ENCODE results near the gene RASA3.
"Not testable (repeated sequence)": the region's sequence is repeated elsewhere in the genome, so short reads cannot be mapped to it uniquely, and the experiment has no call there.

RASA3 gene

DNA sequence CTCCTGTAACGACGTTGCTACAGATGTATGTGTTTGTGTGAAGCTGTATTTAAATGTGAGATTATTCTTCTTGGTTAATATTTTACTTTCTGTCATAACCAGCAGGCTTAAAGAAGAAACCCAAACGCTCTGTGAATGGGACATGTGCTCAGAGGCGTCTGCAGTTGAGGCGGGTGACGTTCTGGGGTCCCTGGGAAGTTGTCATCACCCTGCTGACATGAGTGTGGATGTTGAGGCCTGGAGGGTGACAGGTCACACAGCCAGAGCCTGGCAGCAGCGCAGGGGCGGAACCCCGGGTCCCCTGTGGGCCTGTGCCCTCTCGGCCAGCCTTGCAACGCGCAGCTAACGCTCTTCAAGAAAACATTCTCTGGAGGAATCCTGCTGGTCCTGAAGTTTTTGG is 16.6 kb downstream of the RASA3 start:
- in situ Hi-C loops (cut with MboI; ENCODE audit: low sequenced_read_pairs), result no loop called here

DNA sequence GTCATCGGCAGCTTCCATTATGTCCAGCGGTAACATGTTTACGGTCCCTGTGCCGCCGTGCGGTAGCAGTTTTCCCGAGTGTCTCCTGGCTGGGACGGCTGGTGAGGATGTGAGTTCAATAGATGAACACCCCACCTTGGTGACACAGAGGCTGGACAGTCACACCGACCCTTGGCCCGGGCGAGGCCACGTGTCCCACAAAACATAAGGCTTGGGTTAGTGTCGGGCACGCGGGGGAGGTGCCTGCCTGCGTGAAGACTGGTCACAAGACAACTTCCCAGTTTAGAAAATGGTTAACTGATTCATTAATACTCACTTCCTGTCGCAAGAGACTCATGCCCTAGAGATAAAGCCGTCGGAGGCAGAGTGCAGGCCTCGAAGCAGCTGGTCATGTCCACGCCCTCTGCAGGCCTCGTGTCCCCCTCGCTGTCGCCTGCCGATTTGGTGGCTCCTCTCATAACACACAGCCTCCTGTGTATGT is 17.2 kb downstream of the RASA3 start:
- in situ Hi-C loops (cut with MboI; ENCODE audit: low sequenced_read_pairs), result no loop called here

DNA sequence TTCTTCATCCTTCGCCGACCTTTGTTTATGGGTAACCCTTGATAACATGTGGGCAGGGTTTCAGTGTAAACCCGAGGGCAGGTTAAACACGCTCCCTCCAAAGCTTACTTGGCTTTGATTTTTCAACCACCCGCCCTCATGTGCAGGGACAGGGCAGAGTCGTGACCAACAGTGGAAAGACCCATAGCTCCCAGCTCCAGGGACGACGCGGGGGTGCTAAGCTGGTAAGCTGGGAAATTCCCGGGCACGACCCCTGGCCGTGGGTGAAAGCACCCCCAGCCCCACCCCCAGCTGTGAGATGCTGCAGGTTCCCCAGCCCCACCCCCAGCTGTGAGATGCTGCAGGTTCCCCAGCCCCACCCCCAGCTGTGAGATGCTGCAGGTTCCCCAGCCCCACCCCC is 17.8 kb downstream of the RASA3 start:
- in situ Hi-C loops (cut with MboI; ENCODE audit: low sequenced_read_pairs), result not testable (repeated sequence)

DNA sequence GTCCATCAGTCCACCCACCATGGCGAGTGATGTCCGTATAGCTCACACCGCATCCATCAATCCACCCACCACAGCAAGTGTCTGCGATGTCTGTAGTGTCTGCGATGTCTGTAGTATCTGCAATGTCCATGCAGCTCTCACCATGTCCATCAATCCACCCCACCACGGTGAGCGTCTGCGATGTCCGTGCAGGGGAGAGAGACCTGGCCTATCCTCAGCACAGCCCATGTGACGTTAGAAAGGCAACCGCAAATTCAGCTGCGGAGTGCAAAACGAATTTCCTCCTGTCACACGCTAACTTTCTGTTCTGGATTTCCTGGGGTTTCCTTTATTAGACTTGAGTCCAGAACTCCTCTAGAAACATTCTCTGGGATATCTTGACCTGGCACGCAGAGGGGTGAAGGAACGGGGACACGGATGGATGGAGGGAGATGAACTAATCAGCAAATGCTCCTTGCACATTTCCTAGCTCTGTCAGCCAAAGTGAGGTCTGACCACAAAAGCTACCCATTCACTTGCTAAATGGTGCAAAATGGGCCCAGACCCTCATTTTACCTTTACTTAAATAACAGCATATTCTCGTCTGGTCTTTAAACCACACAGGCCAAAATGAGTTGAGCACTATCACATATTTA is 18.3 kb downstream of the RASA3 start:
- in situ Hi-C loops (cut with MboI; ENCODE audit: low sequenced_read_pairs), result no loop called here

DNA sequence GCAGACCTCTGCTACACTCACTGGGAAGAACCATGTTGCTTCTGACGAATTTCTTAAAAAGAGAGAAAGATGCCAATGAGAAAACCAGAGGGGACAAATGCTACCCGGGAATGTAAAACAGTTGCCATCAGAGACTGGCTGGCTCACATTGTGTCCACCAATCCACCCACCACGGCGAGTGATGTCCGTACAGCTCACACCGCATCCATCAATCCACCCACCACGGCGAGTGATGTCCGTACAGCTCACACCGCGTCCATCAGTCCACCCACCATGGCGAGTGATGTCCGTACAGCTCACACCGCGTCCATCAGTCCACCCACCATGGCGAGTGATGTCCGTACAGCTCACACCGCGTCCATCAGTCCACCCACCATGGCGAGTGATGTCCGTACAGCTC is 19.0 kb downstream of the RASA3 start:
- in situ Hi-C loops (cut with MboI; ENCODE audit: low sequenced_read_pairs), result not testable (repeated sequence)

DNA sequence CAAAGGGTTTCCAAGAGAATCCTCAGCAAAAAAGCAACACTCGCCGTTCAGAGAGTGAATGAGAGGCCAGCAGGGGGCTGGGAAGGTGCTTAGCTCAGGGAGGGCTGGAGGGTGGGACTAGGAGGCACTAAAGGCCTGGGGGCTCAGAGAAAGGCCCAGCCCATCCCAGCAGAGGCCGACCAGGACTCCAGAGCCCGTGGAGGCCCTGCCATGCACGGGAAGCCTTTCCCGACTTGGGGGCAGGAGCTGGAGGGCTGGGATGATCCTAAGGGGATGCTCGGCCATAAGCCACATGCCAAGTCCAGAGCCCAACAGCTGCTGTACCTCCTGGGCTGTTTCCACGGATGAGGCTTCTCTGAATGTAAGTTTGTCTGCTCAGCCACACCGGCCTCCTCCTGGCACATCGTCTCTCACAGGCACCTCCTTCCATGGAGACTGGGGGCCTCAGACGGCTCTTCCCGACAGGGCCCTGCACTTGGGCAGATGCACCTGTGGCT is 19.5 kb downstream of the RASA3 start:
- in situ Hi-C loops (cut with MboI; ENCODE audit: low sequenced_read_pairs), result no loop called here

DNA sequence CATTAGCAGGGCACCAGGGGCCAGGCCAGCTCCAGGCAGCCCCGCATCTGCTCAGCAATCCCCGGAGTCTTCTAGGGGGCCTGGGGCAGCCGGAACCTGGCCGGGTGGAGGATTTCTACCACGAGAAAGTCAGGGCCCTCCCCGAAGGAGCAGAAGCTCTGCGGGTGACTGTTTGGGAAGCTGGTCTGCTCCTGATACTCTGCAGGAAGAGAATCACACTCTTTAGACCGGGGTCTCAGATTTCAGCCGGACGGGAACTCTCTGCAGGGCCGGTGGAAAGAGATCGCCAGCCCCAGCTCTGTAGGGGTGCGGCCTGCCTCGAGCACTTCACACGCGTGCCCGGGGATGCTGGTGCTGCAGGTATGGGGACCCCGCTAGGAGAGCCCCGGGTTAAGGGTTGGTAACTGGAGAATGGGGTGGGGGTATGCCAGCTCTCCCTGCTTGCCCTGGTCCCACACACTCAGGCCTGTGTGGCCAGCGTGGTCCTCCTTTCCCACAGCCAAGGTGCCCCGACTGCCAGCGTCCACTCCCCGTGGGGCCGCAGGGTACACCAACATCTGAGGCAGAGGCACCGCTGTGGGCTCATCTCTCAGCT is 20.1 kb downstream of the RASA3 start:
- in situ Hi-C loops (cut with MboI; ENCODE audit: low sequenced_read_pairs), result no loop called here

DNA sequence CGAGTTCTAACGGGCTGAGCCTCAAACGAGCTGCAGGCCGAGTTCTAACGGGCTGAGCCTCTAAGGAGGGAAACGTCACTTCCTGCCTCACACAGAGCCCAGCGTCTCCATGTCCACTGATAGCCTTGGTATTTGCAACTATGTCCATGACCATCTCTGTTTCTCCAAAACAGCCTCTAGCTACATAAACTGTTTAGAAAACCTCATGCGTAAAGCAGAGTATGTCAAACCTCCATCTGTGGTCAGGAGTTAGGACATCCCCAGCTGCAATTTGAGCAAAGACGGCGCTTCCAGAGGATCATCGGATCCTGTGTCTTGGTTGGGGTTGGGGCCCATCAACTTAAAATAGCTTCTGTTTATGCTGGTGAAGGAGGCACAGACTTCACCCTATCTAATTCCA is 20.8 kb downstream of the RASA3 start:
- in situ Hi-C loops (cut with MboI; ENCODE audit: low sequenced_read_pairs), result no loop called here

DNA sequence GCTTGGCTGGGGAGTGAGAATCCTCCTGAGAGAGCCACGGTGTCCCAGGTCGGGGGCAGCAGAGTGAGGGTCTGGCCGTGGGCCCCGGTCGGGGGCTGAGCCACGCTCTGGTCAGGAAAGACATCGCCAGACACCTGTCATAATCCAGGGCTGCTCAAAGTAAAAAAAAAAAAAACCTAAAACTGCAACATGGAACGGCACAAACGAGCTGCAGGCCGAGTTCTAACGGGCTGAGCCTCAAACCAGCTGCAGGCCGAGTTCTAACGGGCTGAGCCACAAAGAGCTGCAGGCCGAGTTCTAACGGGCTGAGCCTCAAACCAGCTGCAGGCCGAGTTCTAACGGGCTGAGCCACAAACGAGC is 21.6 kb downstream of the RASA3 start:
- in situ Hi-C loops (cut with MboI; ENCODE audit: low sequenced_read_pairs), result not testable (repeated sequence)

DNA sequence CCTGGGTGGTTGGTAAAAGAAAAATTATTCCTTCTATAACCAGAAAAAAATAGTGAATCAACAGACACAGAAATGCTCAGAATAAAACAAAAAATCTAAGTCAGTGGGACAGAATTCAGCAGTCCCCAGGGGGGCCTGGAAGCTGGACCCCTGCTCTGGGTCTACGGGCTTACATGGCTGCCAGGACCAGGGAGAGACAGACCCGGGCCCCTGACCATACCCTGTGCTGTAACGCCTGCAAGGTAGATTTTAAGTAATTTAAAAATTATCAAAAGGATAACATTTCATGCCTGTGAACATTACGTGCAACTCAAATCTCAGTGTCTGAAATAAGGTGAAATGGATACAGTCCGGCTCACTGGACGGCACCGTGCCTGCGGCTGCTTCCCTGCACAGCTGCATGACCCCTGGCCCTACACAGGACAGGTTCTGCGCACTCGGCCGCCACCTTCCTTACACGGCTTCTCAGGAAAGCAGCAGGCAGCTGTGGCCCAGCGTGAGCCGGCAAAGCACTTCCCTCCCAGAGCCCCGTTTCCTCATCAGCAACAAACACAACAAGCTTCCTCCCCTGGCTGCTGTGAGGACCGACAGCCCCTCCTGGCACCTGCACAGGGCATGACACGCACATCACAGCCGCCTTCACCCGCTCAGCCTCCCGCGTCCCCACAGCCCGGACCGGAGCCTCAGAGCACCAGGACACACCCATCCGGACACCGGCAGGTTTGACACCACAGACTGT is 22.2 kb downstream of the RASA3 start:
- in situ Hi-C loops (cut with MboI; ENCODE audit: low sequenced_read_pairs), result no loop called here

DNA sequence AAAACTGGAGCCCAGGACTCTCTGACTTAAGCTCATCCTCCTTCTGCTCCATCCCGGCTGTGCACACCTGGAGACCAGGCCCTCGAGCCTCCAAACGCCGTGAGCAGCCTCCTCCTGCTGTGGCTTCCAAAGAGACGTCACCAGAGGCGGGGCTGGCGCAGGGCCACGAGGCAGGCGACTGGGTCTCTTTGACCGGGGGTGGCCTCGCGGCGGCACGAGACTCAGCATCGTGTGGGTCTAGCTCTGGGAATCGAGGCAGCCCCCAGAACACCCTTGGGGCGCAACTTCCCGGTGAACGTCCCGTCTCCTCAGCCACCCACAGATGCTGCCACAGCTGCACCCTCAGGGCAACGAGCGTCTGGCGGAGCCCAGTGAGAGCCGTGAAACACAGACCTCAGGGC is 22.8 kb downstream of the RASA3 start:
- in situ Hi-C loops (cut with MboI; ENCODE audit: low sequenced_read_pairs), result no loop called here

DNA sequence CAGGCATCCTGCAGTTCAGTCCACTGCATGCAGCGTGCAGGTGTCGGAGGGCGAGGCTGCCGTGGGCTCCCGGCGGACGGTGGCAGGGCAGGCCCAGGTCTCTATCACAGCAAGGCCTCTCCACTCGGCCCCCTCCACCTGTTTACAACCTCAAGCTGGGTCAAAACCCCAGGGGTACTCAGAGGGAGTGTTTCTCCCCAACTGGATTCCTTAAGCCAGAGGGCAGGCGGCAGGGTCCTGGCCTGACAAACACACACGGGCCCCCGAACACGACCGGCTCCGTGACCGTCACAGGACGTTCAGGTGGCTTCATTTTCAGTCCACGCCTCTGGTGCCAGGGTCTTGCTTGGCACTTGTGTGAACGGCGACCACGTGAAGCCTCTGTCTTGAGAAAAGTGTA is 23.5 kb downstream of the RASA3 start:
- in situ Hi-C loops (cut with MboI; ENCODE audit: low sequenced_read_pairs), result no loop called here

DNA sequence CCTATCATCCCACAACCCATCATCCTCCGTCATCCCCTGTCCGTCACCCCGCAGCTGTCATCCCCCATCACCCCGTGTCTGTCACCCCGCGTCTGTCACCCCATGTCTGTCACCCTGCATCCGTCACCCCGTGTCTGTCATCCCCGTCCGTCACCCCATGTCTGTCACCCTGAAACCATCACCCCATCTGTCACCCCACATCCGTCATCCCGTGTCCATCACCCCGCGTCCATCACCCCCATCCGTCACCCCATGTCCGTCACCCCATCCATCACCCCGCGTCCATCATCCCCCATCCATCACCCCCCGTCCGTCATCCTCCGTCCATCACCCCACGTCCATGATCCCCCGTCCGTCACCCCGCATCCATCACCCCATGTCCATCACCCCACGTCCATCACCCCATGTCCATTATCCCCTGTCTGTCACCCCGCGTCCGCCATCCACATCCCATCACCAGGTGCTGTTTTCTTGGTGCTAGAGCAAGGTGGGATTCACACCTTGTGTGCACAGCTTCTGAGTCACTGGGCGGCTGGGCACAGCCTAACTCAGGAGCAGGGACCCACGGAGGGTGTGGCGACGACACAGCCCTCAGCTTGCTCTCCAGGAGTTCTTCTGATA is 24.2 kb downstream of the RASA3 start:
- in situ Hi-C loops (cut with MboI; ENCODE audit: low sequenced_read_pairs), result no loop called here

DNA sequence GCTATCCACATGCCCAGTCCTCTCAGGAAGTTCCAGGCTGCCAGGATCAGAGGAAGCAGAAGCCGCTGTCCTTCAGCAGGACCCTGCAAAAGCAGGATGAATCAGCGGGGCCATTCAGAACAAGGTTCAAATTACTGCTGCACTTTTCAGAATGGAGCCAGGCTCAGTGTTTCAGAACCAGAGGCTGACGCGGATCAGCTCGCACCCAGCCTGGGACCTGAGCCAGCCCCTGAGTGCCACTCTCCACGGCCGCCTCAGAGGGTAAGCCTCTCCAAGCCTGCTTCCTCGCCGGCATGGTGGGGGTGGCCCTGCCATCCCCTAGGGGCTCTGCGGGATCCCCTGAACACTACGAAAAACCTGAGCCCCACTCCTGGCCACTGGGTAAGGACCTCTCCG is 24.7 kb downstream of the RASA3 start:
- in situ Hi-C loops (cut with MboI; ENCODE audit: low sequenced_read_pairs), result no loop called here

DNA sequence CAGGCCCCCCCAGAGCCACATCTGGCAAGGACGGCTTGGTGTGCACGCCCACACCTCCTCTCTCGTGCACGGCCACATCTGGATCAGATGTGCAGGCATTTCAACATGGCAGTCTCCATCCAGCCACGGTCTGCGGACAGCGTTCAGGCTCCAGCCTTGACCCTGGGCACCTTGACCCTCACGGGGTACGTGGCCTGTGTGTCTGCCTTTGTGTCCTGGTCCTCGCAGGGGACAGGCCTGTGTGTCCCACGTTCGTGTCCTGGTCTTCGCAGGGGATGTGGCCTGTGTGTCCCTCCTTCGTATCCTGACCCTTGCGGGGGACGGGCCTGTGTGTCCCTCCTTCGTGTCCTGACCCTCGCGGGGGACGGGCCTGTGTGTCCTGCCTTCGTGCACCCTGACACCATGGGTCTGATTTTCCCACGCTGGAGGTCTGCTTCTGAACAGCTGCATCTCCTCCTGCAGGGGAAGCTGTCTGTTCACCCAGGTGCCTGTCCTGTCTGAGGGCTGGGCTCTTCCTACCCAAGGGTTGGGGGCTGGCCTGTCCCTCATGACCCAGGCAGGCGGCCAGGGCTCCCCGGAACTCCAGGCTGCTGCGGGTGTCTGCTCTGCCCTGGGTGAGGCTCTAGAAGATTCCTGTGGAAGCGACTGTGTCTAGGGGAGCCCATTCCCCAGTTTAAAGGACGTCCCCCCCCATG is 25.3 kb downstream of the RASA3 start:
- in situ Hi-C loops (cut with MboI; ENCODE audit: low sequenced_read_pairs), result no loop called here

DNA sequence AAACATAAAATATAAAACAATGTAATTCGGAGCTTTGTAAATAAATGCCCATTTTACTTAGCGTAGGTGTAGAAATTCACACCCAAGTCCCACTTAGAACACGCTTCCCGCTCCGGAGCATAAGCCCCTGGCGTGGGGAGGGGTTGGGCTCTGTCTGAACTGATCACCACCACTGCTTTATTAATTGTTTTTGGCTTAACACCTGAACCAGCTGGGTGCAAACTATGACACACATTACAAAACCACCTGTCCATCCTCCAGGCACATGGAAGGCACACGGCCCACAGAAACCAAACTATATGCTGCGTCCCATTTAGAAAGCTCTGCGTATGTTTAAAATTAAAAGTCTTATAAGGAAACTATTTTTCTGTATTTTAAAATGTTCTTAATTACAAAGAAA is 25.9 kb downstream of the RASA3 start:
- in situ Hi-C loops (cut with MboI; ENCODE audit: low sequenced_read_pairs), result no loop called here

DNA sequence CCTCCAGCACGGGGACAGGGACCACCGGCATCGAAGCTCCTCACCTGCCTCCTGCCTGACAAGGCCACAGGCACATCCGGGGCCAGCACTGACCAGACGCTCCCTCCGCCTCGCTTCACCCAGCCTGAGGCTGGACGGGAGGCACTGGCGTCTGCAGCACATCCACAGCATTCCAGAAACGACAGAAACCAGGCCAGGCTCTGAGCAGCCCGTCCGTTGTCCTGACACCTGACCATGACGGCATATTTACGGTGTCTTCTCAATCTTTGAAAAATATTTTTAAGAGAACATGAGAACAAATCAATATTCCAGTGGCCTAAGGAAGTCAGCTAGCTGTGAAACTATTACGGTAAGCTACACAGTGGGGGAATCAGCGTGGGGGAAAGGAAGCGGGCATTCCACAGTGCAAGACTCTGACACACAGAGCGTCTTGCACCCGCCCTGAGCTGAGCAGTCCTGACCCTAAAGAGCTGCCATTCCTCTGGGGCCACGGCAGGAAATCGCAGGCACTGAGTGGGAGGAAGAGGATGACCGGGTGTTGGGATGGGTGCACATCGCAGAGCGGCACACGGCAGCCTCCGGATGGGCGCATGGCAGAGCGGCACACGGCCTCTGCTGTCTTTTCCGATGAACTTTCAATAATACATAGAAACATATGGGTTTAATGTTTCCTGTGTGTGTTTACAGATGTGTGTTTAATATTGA is 26.8 kb downstream of the RASA3 start:
- in situ Hi-C loops (cut with MboI; ENCODE audit: low sequenced_read_pairs), result no loop called here

DNA sequence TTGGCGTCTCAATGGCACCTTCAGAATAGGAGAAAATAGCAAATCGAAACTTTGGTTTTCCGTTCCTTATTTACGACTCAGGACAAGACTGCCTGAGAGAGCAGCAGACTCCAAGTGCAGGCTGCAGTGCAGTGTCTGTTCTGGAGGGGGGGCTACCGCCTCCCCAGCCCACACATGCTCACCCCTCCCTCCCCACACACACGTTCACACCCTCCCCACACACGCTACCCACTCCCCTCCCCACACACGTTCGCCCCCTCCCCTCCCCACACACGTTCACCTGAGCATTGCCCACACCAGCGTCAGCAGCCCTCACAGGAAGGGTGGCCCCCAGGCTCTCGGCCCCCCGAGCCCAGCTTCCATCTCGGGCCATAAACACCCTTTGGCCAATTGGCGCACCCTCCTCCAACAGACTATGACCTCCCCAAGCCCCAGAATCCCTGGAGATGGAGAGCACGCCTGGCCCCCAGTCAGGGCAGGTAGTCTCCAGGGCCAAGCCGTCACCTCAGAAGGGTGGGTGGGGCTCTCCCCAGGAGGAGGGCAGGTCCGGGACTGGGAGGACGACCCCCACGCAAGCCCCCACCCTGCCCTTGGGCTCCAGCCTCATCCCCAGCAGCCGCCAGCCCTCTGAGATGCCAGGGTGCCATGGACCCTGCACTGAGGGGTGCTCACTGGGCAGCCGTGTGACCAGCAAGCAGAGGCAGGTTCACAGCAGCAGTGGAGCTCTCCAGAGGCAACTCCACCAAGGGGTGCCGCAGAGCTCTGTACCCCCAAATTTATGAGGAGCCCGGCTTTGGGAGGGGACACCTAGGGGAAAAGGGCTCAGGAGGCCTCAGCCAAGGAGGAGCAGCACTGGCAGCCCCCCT is 27.5 kb downstream of the RASA3 start:
- in situ Hi-C loops (cut with MboI; ENCODE audit: low sequenced_read_pairs), result no loop called here

DNA sequence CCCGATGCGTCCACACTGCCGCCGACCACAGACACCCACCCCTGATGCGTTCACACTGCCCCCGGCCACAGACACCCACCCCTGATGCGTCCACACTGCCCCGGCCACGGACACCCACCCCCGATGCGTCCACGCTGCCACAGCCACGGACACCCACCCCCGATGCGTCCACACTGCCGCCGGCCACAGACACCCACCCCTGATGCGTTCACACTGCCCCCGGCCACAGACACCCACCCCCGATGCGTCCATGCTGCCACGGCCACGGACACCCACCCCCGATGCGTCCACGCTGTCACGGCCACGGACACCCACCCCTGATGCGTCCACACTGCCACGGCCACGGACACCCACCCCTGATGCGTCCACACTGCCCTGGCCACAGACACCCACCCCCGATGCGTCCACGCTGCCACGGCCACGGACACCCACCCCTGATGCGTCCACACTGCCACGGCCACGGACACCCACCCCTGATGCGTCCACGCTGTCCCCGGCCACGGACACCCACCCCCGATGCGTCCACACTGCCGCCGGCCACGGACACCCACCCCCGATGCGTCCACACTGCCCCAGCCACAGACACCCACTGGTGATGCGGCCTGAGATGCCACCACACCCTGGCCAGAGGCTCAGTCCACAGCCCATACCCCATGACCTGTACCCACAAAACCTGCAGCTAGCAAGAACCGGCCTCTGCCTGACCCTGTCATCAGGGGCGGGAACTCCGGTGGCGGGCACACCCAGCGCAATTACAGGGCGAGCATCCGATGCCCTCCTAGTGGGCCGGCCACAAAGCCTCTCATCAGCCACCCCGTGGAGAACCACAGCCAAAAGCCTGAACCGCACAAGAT is 28.4 kb downstream of the RASA3 start:
- in situ Hi-C loops (cut with MboI; ENCODE audit: low sequenced_read_pairs), result no loop called here
